Hepatocyte (in vitro differentiated cells): Measurements from ENCODE around the gene SCD5. TPM values are rescaled to one million over a fixed set of nuclear protein-coding genes. Genes with fewer than 3 reads are reported as not detected.

Experiments used
- DNase-seq: peaks from one replicate; pipeline ENCODE4 v3.0.0-alpha.2; 2016; ENCODE audit warnings: low spot score
- H2AFZ ChIP-seq: fragments of 200-600 bp; sonication (generic); 2 replicates; pipeline ENCODE4 v1.6.0; 2016; ENCODE audit warnings: antibody characterized with exemption, mild to moderate bottlenecking
- H3K27ac ChIP-seq: fragments of 200-600 bp; sonication (generic); 2 replicates; pipeline ENCODE4 v1.5.1; 2016; ENCODE audit warnings: mild to moderate bottlenecking
- H3K27me3 ChIP-seq: fragments of 200-600 bp; sonication (generic); 2 replicates; pipeline ENCODE4 v1.6.1; 2016
- H3K36me3 ChIP-seq: fragments of 200-600 bp; sonication (generic); replicated peaks from 2 replicates; pipeline ENCODE4 v1.5.1; 2016; ENCODE audit warnings: low read depth; ENCODE audit not compliant: insufficient read depth
- H3K4me1 ChIP-seq: fragments of 200-600 bp; sonication (generic); 2 replicates; pipeline ENCODE4 v1.5.1; 2016; ENCODE audit warnings: mild to moderate bottlenecking, moderate library complexity; ENCODE audit not compliant: insufficient read depth
- H3K4me2 ChIP-seq: fragments of 200-600 bp; sonication (generic); 2 replicates; pipeline ENCODE4 v1.6.0; 2016
- H3K4me3 ChIP-seq: fragments of 200-600 bp; sonication (generic); 2 replicates; pipeline ENCODE4 v1.5.1; 2016; ENCODE audit warnings: mild to moderate bottlenecking
- H3K79me2 ChIP-seq: fragments of 200-600 bp; sonication (generic); 2 replicates; pipeline ENCODE4 v1.6.0; 2017; ENCODE audit warnings: mild to moderate bottlenecking
- H3K9me2 ChIP-seq: fragments of 200-600 bp; sonication (generic); replicated peaks from 2 replicates; pipeline ENCODE4 v1.6.0; 2017; ENCODE audit warnings: mild to moderate bottlenecking; ENCODE audit not compliant: insufficient read depth
- H3K9me3 ChIP-seq: fragments of 200-600 bp; sonication (generic); 2 replicates; pipeline ENCODE4 v1.5.1; 2016; ENCODE audit warnings: low read depth, mild to moderate bottlenecking
- H4K20me1 ChIP-seq: fragments of 200-600 bp; sonication (generic); 2 replicates; pipeline ENCODE4 v1.6.0; 2016; ENCODE audit warnings: mild to moderate bottlenecking; ENCODE audit not compliant: insufficient read depth, poor library complexity, severe bottlenecking
- CTCF ChIP-seq: fragments of 200-600 bp; sonication (generic); IDR thresholded peaks from 2 replicates; pipeline ENCODE4 v1.5.1; 2016; ENCODE audit warnings: antibody characterized with exemption, mild to moderate bottlenecking; ENCODE audit not compliant: poor library complexity
- EZH2 ChIP-seq: fragments of 200-600 bp; sonication (generic); IDR thresholded peaks from 2 replicates; pipeline ENCODE4 v1.6.1; 2016; ENCODE audit warnings: antibody characterized with exemption, mild to moderate bottlenecking, borderline replicate concordance
- EZH2phosphoT487 ChIP-seq: fragments of 200-600 bp; sonication (generic); IDR thresholded peaks from one replicate; pipeline ENCODE4 v1.6.1; 2018; ENCODE audit warnings: antibody characterized with exemption, mild to moderate bottlenecking, low read depth, moderate library complexity; ENCODE audit not compliant: unreplicated experiment, severe bottlenecking
- WGBS: methylation state at CpG from one replicate; pipeline ENCODE4 v1.1.6; 2016; ENCODE audit warnings: low lambda C conversion rate; ENCODE audit errors: missing lambda C conversion rate; 5-methylcytosine and 5-hydroxymethylcytosine counted together
- polyA plus RNA-seq: library from polyadenylated mRNA; unstranded; fragments of >200 nt; fragmentation: Nextera tagmentation; extraction: Ambion mirVana; gene quantifications from 2 replicates; pipeline ENCODE4 v1.2.1, GENCODE V29; 2016
- total RNA-seq: library from RNA; depleted of rRNA; stranded (reverse); fragments of >200 nt; gene quantifications from 2 replicates; pipeline ENCODE4 v1.2.3, GENCODE V29; 2014

SCD5 gene
- total and polyA plus RNA-seq, 2 experiments from 2014 or later = 6.4 to 19.2 TPM

DNA sequence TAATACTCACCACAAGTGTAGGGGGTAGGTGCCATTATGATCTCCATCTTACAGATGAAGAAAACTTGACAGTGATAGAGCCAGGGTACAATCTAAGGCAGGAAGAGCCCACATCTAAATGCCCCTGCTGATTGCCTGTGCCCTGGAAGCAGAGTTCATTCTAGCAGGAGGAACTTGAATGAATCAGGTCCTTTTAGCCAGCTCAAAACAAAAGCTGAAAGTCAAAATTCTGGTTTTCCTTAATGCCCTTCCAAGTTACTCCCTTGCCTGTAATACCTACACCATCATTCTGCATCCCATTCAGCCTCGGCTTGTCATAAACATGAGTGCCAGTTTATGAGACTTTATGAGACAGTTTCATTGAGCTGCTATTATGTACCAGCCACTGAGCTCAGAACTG is 89.6 kb downstream of the SCD5 start:
- no peaks in the 10 kb centered on the region for H4K20me1 ChIP-seq
- WGBS = 78% methylated on average over 1 of the region's 1 CpG
- H3K27me3 ChIP-seq = no peaks in the 10 kb centered on the region

DNA sequence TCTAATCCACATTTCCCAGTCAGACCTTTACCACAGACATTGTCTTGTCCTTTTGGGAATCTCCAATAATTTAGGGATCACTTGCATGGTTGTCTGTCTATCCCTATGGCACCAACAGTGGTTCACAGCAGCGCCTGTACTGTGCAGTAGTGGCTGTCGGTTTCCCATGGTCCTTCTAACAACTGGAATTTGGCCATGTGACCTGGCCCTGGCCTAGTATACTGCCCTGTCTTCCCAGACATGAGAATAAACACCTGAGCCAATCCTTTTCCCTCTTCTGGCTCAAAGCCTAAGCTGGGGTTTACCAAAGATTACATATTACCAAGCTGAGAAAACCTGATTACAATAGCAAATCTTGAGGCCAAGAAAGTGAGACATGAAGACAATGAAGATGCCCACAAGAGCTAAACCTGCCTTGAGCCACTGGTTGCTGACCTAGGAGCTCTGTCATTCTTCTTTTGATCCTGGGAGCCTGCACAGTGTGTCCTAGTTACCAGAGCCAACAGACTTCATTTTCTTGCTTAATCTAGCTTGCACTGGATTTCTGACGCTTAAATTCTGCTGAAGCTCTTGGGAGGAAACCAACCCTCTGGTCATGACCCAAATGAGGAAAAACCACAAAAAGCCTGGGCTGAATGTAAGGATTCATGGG is 92.1 kb downstream of the SCD5 start:
- 86% methylated on average over 3 of the region's 3 CpGs for WGBS
- Histone ChIP-seq H3K79me2 (no peaks in the 10 kb centered on the region), H3K27me3 (no peaks in the 10 kb centered on the region), H4K20me1 (no peaks in the 10 kb centered on the region), H3K4me1 (no peaks in the 10 kb centered on the region), H3K4me3 (no peak overlapping the region), H3K27ac (no peak overlapping the region), H3K36me3 (no peaks in the 10 kb centered on the region), H3K4me2 (no peak overlapping the region), H3K9me2 (no peaks in the 10 kb centered on the region), H3K9me3 (no peaks in the 10 kb centered on the region), H2AFZ (no peak overlapping the region)
- TF ChIP-seq CTCF (no peak), EZH2phosphoT487 (no peak), EZH2 (no peak)
- no peak for DNase-seq

More for the DNA sequence above, 89.6 kb downstream of the SCD5 start:
- H3K4me1 ChIP-seq = no peaks in the 10 kb centered on the region
- H3K4me3 ChIP-seq = no peak overlapping the region
- H3K4me2 ChIP-seq = no peak overlapping the region
- no peak overlapping the region for H2AFZ ChIP-seq
- no peak for TF ChIP-seq EZH2
- TF ChIP-seq EZH2phosphoT487 = no peak
- TF ChIP-seq CTCF = no peak
- no peaks in the 10 kb centered on the region for H3K79me2 ChIP-seq
- no peak for DNase-seq
- H3K9me3 ChIP-seq = no peaks in the 10 kb centered on the region
- H3K36me3 ChIP-seq = no peaks in the 10 kb centered on the region
- no peaks in the 10 kb centered on the region for H3K9me2 ChIP-seq
- H3K27ac ChIP-seq = no peak overlapping the region

DNA sequence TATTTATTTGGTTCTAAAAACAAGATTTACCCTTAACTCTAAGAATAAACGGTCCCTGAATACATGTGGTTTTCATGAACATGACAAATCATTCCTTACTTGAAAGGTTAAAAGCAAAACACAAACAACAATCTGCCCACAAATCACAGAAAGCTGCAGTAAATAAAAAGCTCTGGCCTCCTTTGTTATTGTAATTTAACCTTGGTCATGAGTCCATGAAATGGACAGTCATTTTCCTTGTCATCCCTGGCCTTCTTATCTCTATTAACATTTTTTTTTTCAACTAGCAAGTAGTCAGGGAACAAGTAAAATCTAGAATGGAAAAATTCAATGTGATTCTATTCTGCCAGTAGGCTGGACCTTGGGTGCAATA is 92.7 kb downstream of the SCD5 start:
- H3K27ac ChIP-seq = no peak overlapping the region
- H4K20me1 ChIP-seq = no peaks in the 10 kb centered on the region
- DNase-seq = no peak
- H3K36me3 ChIP-seq = no peaks in the 10 kb centered on the region
- H3K9me3 ChIP-seq = no peaks in the 10 kb centered on the region
- no peak overlapping the region for H2AFZ ChIP-seq
- no peaks in the 10 kb centered on the region for H3K9me2 ChIP-seq
- H3K79me2 ChIP-seq = no peaks in the 10 kb centered on the region
- H3K4me1 ChIP-seq = no peaks in the 10 kb centered on the region
- no peak overlapping the region for H3K4me3 ChIP-seq
- no peaks in the 10 kb centered on the region for H3K27me3 ChIP-seq
- WGBS = 48% methylated on average over 1 of the region's 1 CpG
- H3K4me2 ChIP-seq = no peak overlapping the region
- TF ChIP-seq EZH2phosphoT487 (no peak), EZH2 (no peak)

DNA sequence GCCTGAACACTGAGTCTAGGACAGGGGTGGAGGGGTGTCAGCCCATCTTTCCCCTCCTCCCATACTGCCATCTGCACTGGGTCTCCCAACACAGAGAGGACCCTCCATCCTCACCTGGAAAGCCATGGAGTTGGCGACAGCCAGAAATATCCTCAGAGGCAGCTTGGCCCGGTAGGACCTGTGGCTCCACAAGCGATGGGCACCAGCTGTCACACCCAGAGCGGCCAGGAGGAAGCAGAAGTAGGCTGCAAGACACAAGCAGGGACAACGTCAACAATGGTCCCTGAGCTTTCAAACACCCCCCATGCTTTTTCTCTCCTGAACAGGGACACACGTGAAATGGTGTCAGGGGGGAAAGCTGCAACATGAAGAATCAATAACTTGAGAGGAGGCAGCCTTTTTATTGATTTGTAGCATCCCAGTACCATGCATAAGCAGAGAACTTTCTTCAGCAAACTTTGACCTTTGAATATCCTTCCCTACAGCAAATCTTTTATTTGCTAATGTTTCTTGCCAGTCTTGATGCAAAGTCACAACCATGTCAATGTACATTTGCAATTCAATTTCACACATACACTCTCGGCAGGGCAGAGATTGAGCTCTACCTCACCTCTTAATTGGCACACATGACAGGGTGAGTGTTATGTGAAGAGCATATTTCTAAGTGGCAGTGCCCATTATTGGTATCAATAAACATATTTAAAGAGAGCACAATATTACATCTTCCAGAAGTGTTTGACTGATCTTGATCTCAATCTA is 93.2 kb downstream of the SCD5 start:
- no peak for DNase-seq
- no peaks in the 10 kb centered on the region for H3K4me1 ChIP-seq
- no peak overlapping the region for H2AFZ ChIP-seq
- H3K36me3 ChIP-seq = no peaks in the 10 kb centered on the region
- no peak overlapping the region for H3K27ac ChIP-seq
- H3K4me3 ChIP-seq = no peak overlapping the region
- H3K9me2 ChIP-seq = no peaks in the 10 kb centered on the region
- H4K20me1 ChIP-seq = no peaks in the 10 kb centered on the region
- H3K27me3 ChIP-seq = no peaks in the 10 kb centered on the region
- no peaks in the 10 kb centered on the region for H3K9me3 ChIP-seq
- no peaks in the 10 kb centered on the region for H3K79me2 ChIP-seq
- H3K4me2 ChIP-seq = no peak overlapping the region
- 88% methylated on average over 7 of the region's 7 CpGs for WGBS
- no peak for TF ChIP-seq CTCF
- no peak for TF ChIP-seq EZH2
- no peak for TF ChIP-seq EZH2phosphoT487
